IMR-90 (cell line): Measurements from ENCODE around the gene OSER1. TPM values are rescaled to one million over a fixed set of nuclear protein-coding genes. Genes with fewer than 3 reads are reported as not detected.
A peak's percentile ranks its signal among the peaks of the same experiment; 100 is the strongest.

ENCODE experiments used
- ATAC-seq: fragments of 200-7000 bp; cut with Tn5 transposase; 2 replicates; pipeline ENCODE4 v1.9.1; 2020; ENCODE audit warnings: low read depth, mild to moderate bottlenecking, moderate library complexity
- Bru-seq: library from RNA; stranded (reverse); fragments of 400-500 nt; gene quantifications from one replicate; lab custom pipeline; 2021; lab: Mats Ljungman, UMichigan
- BruChase-seq, 2 experiments: library from RNA; stranded (reverse); fragments of 400-500 nt; gene quantifications; one replicate each; lab custom pipeline; 2021; lab: Mats Ljungman, UMichigan
- BruUV-seq: library from RNA; stranded (reverse); fragments of 400-500 nt; replicated peaks from 2 replicates; lab custom pipeline; 2021; lab: Mats Ljungman, UMichigan
- CTCF ChIA-PET: fragments of 300-600 bp; formaldehyde crosslinking; extraction: SDS; loops from one replicate; lab custom pipeline; 2021; ENCODE audit warnings: antibody characterized with exemption; lab: Yijun Ruan, JAX
- POLR2A ChIA-PET: fragments of 300-600 bp; sonication (Branson Sonifier 250); formaldehyde crosslinking; loops from one replicate; lab custom pipeline; 2022; ENCODE audit warnings: antibody characterized with exemption; ENCODE audit not compliant: unreplicated experiment; lab: Charles Lee
- DNase-seq: peaks from one replicate; pipeline ENCODE4 v3.0.0; 2013
- H2AFZ ChIP-seq: replicated peaks from 2 replicates; pipeline ENCODE3; 2013; ENCODE audit warnings: low read length, mild to moderate bottlenecking; ENCODE audit not compliant: poor library complexity
- H2AK5ac ChIP-seq: 2 replicates; pipeline ENCODE4 v1.6.1; 2013; ENCODE audit warnings: low read depth, low read length, inconsistent platforms
- H2AK9ac ChIP-seq: replicated peaks from 2 replicates; pipeline ENCODE3; 2013; ENCODE audit warnings: mild to moderate bottlenecking, low read depth, low read length, moderate library complexity; ENCODE audit not compliant: poor library complexity
- H2BK120ac ChIP-seq: 2 replicates; pipeline ENCODE4 v1.6.1; 2013; ENCODE audit warnings: low read depth, low read length, inconsistent platforms
- H2BK15ac ChIP-seq: 3 replicates; pipeline ENCODE4 v1.6.1; 2013; ENCODE audit warnings: low read depth, low read length, inconsistent platforms
- H2BK20ac ChIP-seq: 2 replicates; pipeline ENCODE4 v1.6.1; 2013; ENCODE audit warnings: low read depth, mild to moderate bottlenecking, inconsistent platforms, low read length, moderate library complexity
- H2BK5ac ChIP-seq: 2 replicates; pipeline ENCODE4 v1.6.1; 2013; ENCODE audit warnings: mild to moderate bottlenecking, low read depth, low read length, inconsistent platforms; ENCODE audit not compliant: poor library complexity, severe bottlenecking
- H3K14ac ChIP-seq: replicated peaks from 2 replicates; pipeline ENCODE4 v1.6.1; 2013; ENCODE audit warnings: low read depth, low read length, inconsistent platforms
- H3K18ac ChIP-seq: 2 replicates; pipeline ENCODE4 v1.6.1; 2013; ENCODE audit warnings: low read depth, low read length, control low read depth
- H3K23ac ChIP-seq: 2 replicates; pipeline ENCODE4 v1.6.1; 2013; ENCODE audit warnings: low read depth, low read length, inconsistent platforms
- H3K27ac ChIP-seq: 2 replicates; pipeline ENCODE4 v1.5.1; 2013; ENCODE audit warnings: mild to moderate bottlenecking, control low read depth, low read length; ENCODE audit not compliant: insufficient read depth
- H3K27me3 ChIP-seq: 2 replicates; pipeline ENCODE4 v1.6.1; 2013; ENCODE audit warnings: low read length; ENCODE audit not compliant: control insufficient read depth, insufficient read depth
- H3K36me3 ChIP-seq: 2 replicates; pipeline ENCODE4 v1.6.1; 2013; ENCODE audit warnings: low read length, mixed read lengths; ENCODE audit not compliant: control insufficient read depth, insufficient read depth
- H3K4ac ChIP-seq: 2 replicates; pipeline ENCODE4 v1.6.1; 2013; ENCODE audit warnings: low read depth, low read length, inconsistent platforms
- H3K4me1 ChIP-seq: 2 replicates; pipeline ENCODE4 v1.6.1; 2013; ENCODE audit warnings: low read length, mixed read lengths; ENCODE audit not compliant: control insufficient read depth, insufficient read depth
- H3K4me2 ChIP-seq: 2 replicates; pipeline ENCODE4 v1.6.1; 2013; ENCODE audit warnings: low read depth, mild to moderate bottlenecking, control low read depth, low read length, moderate library complexity
- H3K4me3 ChIP-seq: 2 replicates; pipeline ENCODE4 v1.5.1; 2013; ENCODE audit warnings: low read depth, mild to moderate bottlenecking, control low read depth, low read length, moderate library complexity; ENCODE audit not compliant: insufficient read depth
- H3K56ac ChIP-seq: 2 replicates; pipeline ENCODE4 v1.6.1; 2013; ENCODE audit warnings: low read length, inconsistent platforms; ENCODE audit not compliant: insufficient read depth; ENCODE audit errors: extremely low read depth
- H3K79me1 ChIP-seq, 2 experiments: 2 replicates each; pipeline ENCODE4 v1.6.1; 2013; ENCODE audit warnings: low read length in 2 of 2, inconsistent platforms in 1 of 2, low read depth in 1 of 2
- H3K9ac ChIP-seq: 2 replicates; pipeline ENCODE4 v1.6.1; 2013; ENCODE audit warnings: low read depth, low read length, control low read depth
- H3K9me1 ChIP-seq: 2 replicates; pipeline ENCODE4 v1.6.1; 2013; ENCODE audit warnings: low read length, inconsistent platforms; ENCODE audit not compliant: insufficient read depth
- H3K9me3 ChIP-seq: 2 replicates; pipeline ENCODE4 v1.6.1; 2013; ENCODE audit warnings: low read length; ENCODE audit not compliant: control insufficient read depth, insufficient read depth
- H4K20me1 ChIP-seq: 2 replicates; pipeline ENCODE4 v1.6.1; 2013; ENCODE audit warnings: low read length, inconsistent platforms; ENCODE audit not compliant: insufficient read depth
- H4K5ac ChIP-seq: 2 replicates; pipeline ENCODE4 v1.6.1; 2013; ENCODE audit warnings: mild to moderate bottlenecking, low read depth, low read length, control low read depth
- H4K8ac ChIP-seq, 2 experiments: 2 replicates each; pipeline ENCODE4 v1.6.1; 2013; ENCODE audit warnings: low read depth in 2 of 2, low read length in 2 of 2, control low read depth in 1 of 2, inconsistent platforms in 1 of 2
- H4K91ac ChIP-seq: 2 replicates; pipeline ENCODE4 v1.6.1; 2013; ENCODE audit warnings: low read depth, low read length, inconsistent platforms; ENCODE audit not compliant: insufficient read depth
- BHLHE40 ChIP-seq: fragments of 150-350 bp; IDR thresholded peaks from 2 replicates; pipeline ENCODE4 v1.6.1; 2016; ENCODE audit warnings: mild to moderate bottlenecking, low read depth, low read length
- CHD1 ChIP-seq: IDR thresholded peaks from 2 replicates; pipeline ENCODE4 v1.6.1; 2012; ENCODE audit warnings: low read depth, low read length, improper control_type of control experiment
- CTCF ChIP-seq: conservative IDR thresholded peaks from 2 replicates; pipeline ENCODE4 v1.5.1; 2012; ENCODE audit warnings: mild to moderate bottlenecking, low read depth, low read length, improper control_type of control experiment
- ELK1 ChIP-seq: fragments of 150-350 bp; IDR thresholded peaks from 2 replicates; pipeline ENCODE4 v1.6.1; 2016; ENCODE audit warnings: low read depth, mild to moderate bottlenecking, low read length, moderate library complexity, borderline replicate concordance
- MXI1 ChIP-seq: IDR thresholded peaks from 2 replicates; pipeline ENCODE4 v1.6.1; 2012; ENCODE audit warnings: low read depth, mild to moderate bottlenecking, low read length, moderate library complexity, borderline replicate concordance
- NFE2L2 ChIP-seq: fragments of 150-350 bp; IDR thresholded peaks from 2 replicates; pipeline ENCODE4 v1.6.1; 2016; ENCODE audit warnings: low read depth, mild to moderate bottlenecking, low read length
- RAD21 ChIP-seq: IDR thresholded peaks from 2 replicates; pipeline ENCODE4 v1.6.1; 2012; ENCODE audit warnings: low read length, improper control_type of control experiment
- RCOR1 ChIP-seq: IDR thresholded peaks from 2 replicates; pipeline ENCODE4 v1.6.1; 2012; ENCODE audit warnings: mild to moderate bottlenecking, low read length, improper control_type of control experiment; ENCODE audit not compliant: insufficient replicate concordance
- RFX5 ChIP-seq: IDR thresholded peaks from 2 replicates; pipeline ENCODE4 v1.8.0; 2012; ENCODE audit warnings: low read depth, mild to moderate bottlenecking, low read length, moderate library complexity
- USF2 ChIP-seq: fragments of 150-350 bp; IDR thresholded peaks from 2 replicates; pipeline ENCODE4 v1.6.1; 2017; ENCODE audit warnings: mild to moderate bottlenecking, antibody characterized with exemption, low read length, low read depth
- WGBS, 2 experiments: methylation state at CpG; one replicate each; pipeline versions ENCODE4 v1.1.5 to v1.1.7; 2013; ENCODE audit warnings: missing lambda C conversion rate in 2 of 2; ENCODE audit not compliant: insufficient read length in 1 of 2; ENCODE audit errors: extremely low coverage in 2 of 2; 5-methylcytosine and 5-hydroxymethylcytosine counted together
- dilution Hi-C: fragments of 300-500 bp; cut with HindIII; formaldehyde crosslinking; loops from one replicate; pipeline ENCODE4 v1.14.3; 2018; ENCODE audit warnings: low sequenced_read_pairs; ENCODE audit not compliant: unreplicated experiment
- in situ Hi-C: fragments of 300-500 bp; cut with MboI; formaldehyde crosslinking; loops from 3 replicates; pipeline ENCODE4 v1.14.3; 2019; ENCODE audit warnings: low sequenced_read_pairs, inconsistent platforms, mixed read lengths
- intact Hi-C: fragments of 100-400 bp; cut with micrococcal nuclease; formaldehyde crosslinking; loops from 2 replicates; pipeline ENCODE4 v1.10.0; 2022
- long read RNA-seq: library from polyadenylated mRNA; unstranded; transcript quantifications from one replicate; pipeline ENCODE4 v2.0.0, GENCODE V29; 2021; ENCODE audit not compliant: unreplicated experiment
- polyA plus RNA-seq, 3 experiments: library from polyadenylated mRNA; depleted of rRNA; stranded (reverse); fragments of >200 nt; gene quantifications; 2 replicates each; pipeline ENCODE4 v1.2.3, GENCODE V29; 2012; ENCODE audit warnings: low replicate concordance in 1 of 3
- total RNA-seq: library from RNA; depleted of rRNA; stranded (reverse); fragments of >200 nt; gene quantifications from 2 replicates; pipeline ENCODE4 v1.2.3, GENCODE V29; 2012; rRNA removed

The OSER1 gene
- total RNA-seq (66.9 and 70.6 TPM in 2 replicates), polyA plus RNA-seq (2012; rRNA removed) (27.7 and 32.6 TPM in 2 replicates), Bru-seq, nascent RNA (percentile 92 among the genes with signal in this experiment), BruChase-seq, experiment 1, labeled RNA remaining after a 6-hour chase (percentile 70 among the genes with signal in this experiment), BruChase-seq, experiment 2, labeled RNA remaining after a 2-hour chase (percentile 74 among the genes with signal in this experiment)
- 10.3 and 11.0 TPM in 2 replicates for polyA plus RNA-seq (2012; cell fraction: cytosol; rRNA removed)
- polyA plus RNA-seq (2012; cell fraction: nucleus; rRNA removed; ENCODE audit: low replicate concordance) = 20.0 and 103 TPM in 2 replicates
- long read RNA-seq, transcript OSER1-201 (4 exons, 1,572 nt) = major isoform, 45 of 49 reads
- long read RNA-seq, partial matches to known transcripts = 2 of 49 reads
- long read RNA-seq, other reads (novel, unspliced or antisense) = 2 of 49 reads

GRCh38 chr20:44210406-44211176 is at the start of gene OSER1:
TSS of gene OSER1 (minus strand) at chr20:44210771. CDS start at chr20:44206957, 3,814 bp downstream.
- in situ Hi-C loops = loop anchor here (10.0 kb wide), 2 partner anchors 264 to 394 kb away; partner anchors contain the start of gene TTPAL
- H2AK9ac ChIP-seq = peak within 1 kb of the TSS; percentile 93
- peak within 1 kb of the TSS; percentile 73 for H2BK5ac ChIP-seq
- H3K27ac ChIP-seq = peak within 1 kb of the TSS; percentile 75
- dilution Hi-C loops = no loop called here
- H4K8ac ChIP-seq = peak within 1 kb of the TSS; percentile 15 to 78; a peak in 3 of 4 replicates
- ChIA-PET POLR2A (no interaction called here), CTCF (interaction anchor here (0.6 kb wide), 1 partner anchor 366 kb away, joined by 3 read pairs; no protein-coding TSS in a partner anchor)
- H4K5ac ChIP-seq = peak within 1 kb of the TSS; percentile 42
- peak within 1 kb of the TSS; percentile 80 for H3K56ac ChIP-seq
- H3K4me3 ChIP-seq = peak within 1 kb of the TSS; percentile 77
- H3K18ac ChIP-seq = peak within 1 kb of the TSS; percentile 14
- ATAC-seq = peak; percentile 90
- peak within 1 kb of the TSS; percentile 81 for H3K14ac ChIP-seq
- no peaks in the 10 kb centered on the region for H3K27me3 ChIP-seq
- H3K9ac ChIP-seq = peak within 1 kb of the TSS; percentile 75
- peaks cover 2% of the 10 kb centered on the region for H3K36me3 ChIP-seq
- H4K91ac ChIP-seq = peak within 1 kb of the TSS; percentile 66
- H3K23ac ChIP-seq = peak within 1 kb of the TSS; percentile 96
- H2BK20ac ChIP-seq = no peak within 1 kb of the TSS; the same call in 1 of the 2 replicates
- peak; percentile 95 for DNase-seq
- intact Hi-C loops = loop anchor here (1.0 to 10.0 kb wide), 2 partner anchors 94 to 674 kb away; partner anchors contain the start of gene YWHAB
- BruUV-seq = no TSS peak
- H2AFZ ChIP-seq = peak within 1 kb of the TSS; percentile 97
- WGBS, 2 experiments = 1% methylated on average over 47 of the region's 79 CpGs; no CpG with 5 or more reads in 1 of the 2 experiments
- no peaks in the 10 kb centered on the region for H3K9me3 ChIP-seq
- H3K4me2 ChIP-seq = peak within 1 kb of the TSS; percentile 95
- 0 out of 3 replicates have a peak within 1 kb of the TSS, but pooled peaks have one; percentile 20 for H2BK15ac ChIP-seq
- peak within 1 kb of the TSS; percentile 57 for H2BK120ac ChIP-seq
- H3K4me1 ChIP-seq = peaks cover 4% of the 10 kb centered on the region; the same call in 1 of the 2 replicates
- peaks cover 22% of the 10 kb centered on the region for H4K20me1 ChIP-seq
- peaks cover 3 to 38% of the 10 kb centered on the region in 2 experiments; a peak in 2 of 4 replicates for H3K79me1 ChIP-seq
- H3K4ac ChIP-seq = peak within 1 kb of the TSS; percentile 87
- peak within 1 kb of the TSS; percentile 76 for H2AK5ac ChIP-seq
- 0 out of 2 replicates have a peak, but pooled peaks cover 6% of the 10 kb centered on the region for H3K9me1 ChIP-seq
- peak; percentile 32; the same call in 1 of the 2 replicates for TF ChIP-seq RFX5
- TF ChIP-seq RCOR1 = no peak
- peak; percentile 94 for TF ChIP-seq USF2
- TF ChIP-seq BHLHE40 = peak; percentile 100
- TF ChIP-seq CTCF = no peak
- TF ChIP-seq RAD21 = no peak
- no peak for TF ChIP-seq CHD1
- no peak for TF ChIP-seq ELK1
- peak; percentile 96 for TF ChIP-seq MXI1
- peak; percentile 75; the same call in 1 of the 2 replicates for TF ChIP-seq NFE2L2
